GM10847 (cell line): ENCODE measurements around the gene DGLUCY.

Experiments
- POLR2A ChIP-seq: IDR thresholded peaks from 2 replicates; pipeline ENCODE4 v1.6.1; 2011; ENCODE audit not compliant: insufficient read length; ENCODE audit errors: extremely low read depth

The DGLUCY gene

GRCh38 chr14:91154851-91155625 lies 41.2 kb downstream of the DGLUCY start:
- no peak for TF ChIP-seq POLR2A

GRCh38 chr14:91155626-91156089 lies 41.8 kb downstream of the DGLUCY start:
- TF ChIP-seq POLR2A = no peak

- no peak for TF ChIP-seq POLR2A
Observed at GRCh38 chr14:91158091-91158790, 44.4 kb downstream of the DGLUCY start.

DNA sequence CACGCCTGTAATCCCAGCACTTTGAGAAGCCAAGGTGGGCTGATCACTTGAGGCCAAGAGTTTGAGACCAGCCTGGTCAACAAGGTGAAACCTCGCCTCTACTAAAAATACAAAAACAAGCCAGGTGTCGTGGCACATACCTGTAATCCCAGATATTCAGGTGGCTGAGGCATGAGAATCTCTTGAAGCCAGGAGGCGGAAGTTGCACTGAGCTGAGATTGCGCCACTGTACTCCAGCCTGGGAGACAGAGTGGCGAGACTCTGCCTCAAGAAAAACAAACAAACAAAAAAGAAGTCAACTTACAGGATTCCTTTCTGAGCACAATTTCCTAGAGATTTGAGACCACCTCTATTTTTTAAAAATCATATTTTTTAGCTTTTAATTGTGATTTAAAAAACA lies 45.3 kb downstream of the DGLUCY start:
- no peak for TF ChIP-seq POLR2A

DNA sequence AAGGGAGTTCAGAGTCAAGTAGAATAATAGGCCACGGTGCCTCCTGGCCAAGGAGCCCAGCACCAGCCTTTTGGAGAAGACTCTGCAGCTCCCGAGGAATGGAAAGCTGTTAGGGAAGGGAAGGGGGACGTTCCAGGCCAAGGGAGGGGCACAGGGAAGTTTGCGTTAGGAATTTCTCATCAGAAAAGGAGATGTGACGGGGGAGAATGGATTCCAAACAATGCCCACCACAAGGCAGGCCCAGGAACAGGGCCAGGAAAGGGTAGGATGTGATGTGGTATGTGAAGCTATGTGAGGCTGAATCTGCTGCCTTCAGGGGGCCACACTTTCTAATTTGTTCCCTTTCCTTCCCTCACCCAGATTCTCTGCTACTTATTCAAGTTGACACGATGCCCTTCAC lies 46.0 kb downstream of the DGLUCY start:
- TF ChIP-seq POLR2A = no peak

DNA sequence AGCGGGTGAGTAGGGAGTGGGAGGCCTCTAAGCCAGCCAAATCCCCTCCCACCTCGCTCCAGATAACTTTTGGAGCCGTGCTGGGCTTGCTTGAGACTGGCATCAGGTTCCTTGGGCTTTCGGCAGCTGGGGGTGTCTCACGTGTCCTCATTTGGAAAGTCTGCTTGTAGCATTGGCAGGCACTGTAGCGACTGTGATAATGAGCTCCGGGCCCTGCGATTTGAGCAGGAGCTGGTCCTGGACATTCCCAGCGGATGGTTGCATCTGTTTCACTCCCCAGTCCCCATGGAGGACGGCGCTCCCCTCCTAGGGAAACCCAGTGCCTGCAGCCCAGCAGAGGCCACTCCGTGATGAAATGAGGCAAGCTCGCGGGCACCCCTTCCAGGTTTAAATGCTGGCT lies 49.4 kb downstream of the DGLUCY start:
- no peak for TF ChIP-seq POLR2A

GRCh38 chr14:91164676-91165075 lies 50.8 kb downstream of the DGLUCY start:
- no peak for TF ChIP-seq POLR2A

DNA sequence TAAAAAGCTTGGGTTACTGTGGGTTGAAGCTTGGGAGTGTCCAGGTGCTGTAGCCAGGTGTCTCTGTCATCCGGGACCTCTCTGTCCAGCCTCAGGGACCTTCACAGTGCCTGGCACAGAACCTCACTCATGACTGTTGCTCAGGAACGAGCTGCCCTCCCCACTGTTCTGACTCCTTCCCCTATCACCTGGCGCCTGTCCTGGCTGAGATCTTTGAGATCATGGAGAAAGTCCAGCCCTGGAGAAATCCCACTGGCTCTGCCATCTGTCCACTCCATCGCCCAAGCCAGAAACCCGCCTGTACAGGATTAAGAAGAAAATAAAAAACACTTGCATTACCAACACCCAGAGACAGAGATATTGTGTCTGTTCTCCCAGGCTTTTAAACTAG lies 53.5 kb downstream of the DGLUCY start:
- TF ChIP-seq POLR2A = no peak

GRCh38 chr14:91169951-91170350 lies 56.1 kb downstream of the DGLUCY start:
- TF ChIP-seq POLR2A = no peak

DNA sequence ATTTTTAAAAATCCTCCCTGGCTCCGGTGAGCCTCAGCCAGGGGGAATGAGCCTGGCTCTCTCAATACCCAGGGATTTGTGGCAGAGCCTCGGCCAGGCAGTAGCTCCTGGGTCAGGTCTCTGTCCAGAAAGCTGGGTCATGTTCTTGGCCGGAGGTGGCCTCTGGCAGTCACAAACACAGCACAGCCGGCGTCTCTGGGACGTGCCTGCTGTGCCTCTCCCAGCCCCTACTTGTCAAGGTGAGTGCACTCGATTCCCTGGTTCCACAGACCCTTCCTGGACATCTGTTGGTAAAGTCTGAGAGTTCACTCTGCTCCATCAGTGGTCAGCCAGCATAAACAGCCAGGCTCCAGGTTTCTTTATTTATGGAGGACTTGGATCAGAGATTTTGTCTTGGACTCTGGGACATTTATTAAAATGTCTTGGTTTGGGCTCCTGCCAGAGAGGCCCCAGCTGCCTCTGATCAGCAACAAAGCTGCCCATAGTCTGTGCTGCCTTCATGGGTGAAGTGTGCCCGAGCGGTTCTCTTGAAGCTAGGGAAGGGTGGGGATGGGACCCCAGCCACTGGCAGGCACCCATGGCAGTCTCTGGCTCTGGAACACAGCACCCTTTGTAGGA lies 56.7 kb downstream of the DGLUCY start:
- TF ChIP-seq POLR2A = no peak

DNA sequence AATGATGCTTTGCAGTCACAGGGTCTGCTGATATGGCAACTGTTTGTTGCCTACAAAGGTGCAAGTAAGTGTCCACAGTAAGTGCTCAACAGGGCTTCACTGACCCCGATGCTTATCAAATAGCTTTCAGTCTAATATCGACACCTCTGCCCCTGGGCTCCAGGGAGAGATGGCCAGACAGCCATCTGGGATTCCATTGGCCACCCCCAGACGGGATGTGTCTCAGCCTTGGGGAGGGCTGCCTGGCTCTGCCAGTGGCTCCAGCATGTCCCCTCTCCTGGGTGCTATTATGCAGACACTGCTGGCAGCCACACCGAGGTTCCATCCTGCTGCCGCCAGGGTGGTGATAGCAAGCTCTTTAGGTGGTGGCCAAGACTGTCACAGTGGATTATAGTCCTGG lies 57.4 kb downstream of the DGLUCY start:
- no peak for TF ChIP-seq POLR2A

DNA sequence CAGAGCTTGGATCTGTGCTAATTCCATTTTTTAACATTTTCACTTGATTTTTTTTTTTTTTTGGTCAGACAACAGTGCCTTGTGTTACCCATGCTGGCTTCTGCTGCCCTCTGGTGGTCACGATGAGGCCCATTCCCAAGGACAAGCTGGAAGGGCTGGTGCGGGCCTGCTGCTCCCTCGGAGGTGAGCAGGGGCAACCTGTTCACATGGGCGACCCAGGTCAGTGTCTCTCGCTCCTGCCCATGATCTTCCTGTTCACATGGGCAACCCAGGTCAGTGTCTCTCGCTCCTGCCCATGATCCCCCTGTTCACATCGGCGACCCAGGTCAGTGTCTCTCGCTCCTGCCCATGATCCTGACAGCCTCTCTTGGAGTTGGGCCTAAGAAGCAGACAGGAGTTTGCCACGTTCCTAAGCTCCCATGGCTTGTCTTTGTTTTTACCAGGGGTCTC lies 59.4 kb downstream of the DGLUCY start:
- no peak for TF ChIP-seq POLR2A

DNA sequence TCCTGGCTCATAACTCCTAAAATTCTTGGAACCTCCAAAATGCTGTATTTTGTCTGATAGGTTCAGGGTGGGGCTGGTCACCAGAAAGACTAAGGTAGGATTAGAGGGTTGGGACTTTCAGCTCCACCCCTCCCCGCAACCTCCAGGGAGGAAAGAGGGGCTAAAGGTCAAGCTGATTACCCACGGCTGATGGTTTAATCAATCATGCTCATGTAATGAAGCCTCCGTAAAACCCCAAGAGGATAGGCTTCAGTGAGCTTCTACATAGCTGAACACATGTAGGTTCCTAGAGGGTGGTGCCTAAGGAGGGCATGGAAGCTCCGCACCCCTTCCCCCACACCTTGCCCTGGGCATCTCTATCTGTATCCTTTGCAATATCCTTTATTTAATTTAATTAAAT lies 60.0 kb downstream of the DGLUCY start:
- no peak for TF ChIP-seq POLR2A

- TF ChIP-seq POLR2A = no peak
Observed at GRCh38 chr14:91175291-91176201, 61.7 kb downstream of the DGLUCY start.
